AG09309 (cell line): ENCODE measurements around the gene CSNK1G3.
A peak's percentile ranks its signal among the peaks of the same experiment; 100 is the strongest.

Experiments used
- DNase-seq: peaks from one replicate; pipeline ENCODE4 v3.0.0-alpha.2; 2010; ENCODE audit warnings: low read depth
- H3K4me3 ChIP-seq: 2 replicates; pipeline ENCODE4 v1.5.1; 2011; ENCODE audit warnings: mild to moderate bottlenecking, low read depth, low read length, moderate library complexity; ENCODE audit not compliant: control insufficient read depth
- TF ChIP-seq, protein P1 (sequence below): IDR thresholded peaks from 2 replicates; pipeline ENCODE4 v1.5.1; 2011; ENCODE audit warnings: mild to moderate bottlenecking, low read depth, low read length, inconsistent platforms; ENCODE audit not compliant: insufficient read depth, control insufficient read depth; ENCODE audit errors: missing control alignments

Gene CSNK1G3

DNA sequence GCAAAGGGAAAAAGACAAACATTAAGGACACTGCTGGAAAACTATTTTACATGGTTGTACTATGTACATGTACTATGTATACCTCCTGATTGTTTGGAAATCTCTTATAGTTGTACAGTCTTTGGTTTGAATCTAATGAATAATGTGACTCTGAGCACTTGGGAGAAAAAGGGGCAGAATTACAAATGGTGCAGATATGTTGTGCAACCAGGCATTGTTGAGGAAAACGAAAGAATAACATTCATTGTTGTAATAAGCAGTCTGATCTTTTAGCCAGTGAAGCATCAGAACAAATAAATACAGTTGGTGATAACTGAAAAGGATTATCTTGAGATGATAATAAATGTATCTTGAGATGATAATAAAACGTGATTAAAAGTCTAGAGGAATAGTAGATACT, 87.2 kb downstream of the CSNK1G3 start:
- no peak for DNase-seq
- H3K4me3 ChIP-seq = no peak overlapping the region
- TF ChIP-seq, protein P1, sequence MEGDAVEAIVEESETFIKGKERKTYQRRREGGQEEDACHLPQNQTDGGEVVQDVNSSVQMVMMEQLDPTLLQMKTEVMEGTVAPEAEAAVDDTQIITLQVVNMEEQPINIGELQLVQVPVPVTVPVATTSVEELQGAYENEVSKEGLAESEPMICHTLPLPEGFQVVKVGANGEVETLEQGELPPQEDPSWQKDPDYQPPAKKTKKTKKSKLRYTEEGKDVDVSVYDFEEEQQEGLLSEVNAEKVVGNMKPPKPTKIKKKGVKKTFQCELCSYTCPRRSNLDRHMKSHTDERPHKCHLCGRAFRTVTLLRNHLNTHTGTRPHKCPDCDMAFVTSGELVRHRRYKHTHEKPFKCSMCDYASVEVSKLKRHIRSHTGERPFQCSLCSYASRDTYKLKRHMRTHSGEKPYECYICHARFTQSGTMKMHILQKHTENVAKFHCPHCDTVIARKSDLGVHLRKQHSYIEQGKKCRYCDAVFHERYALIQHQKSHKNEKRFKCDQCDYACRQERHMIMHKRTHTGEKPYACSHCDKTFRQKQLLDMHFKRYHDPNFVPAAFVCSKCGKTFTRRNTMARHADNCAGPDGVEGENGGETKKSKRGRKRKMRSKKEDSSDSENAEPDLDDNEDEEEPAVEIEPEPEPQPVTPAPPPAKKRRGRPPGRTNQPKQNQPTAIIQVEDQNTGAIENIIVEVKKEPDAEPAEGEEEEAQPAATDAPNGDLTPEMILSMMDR = no peak

DNA sequence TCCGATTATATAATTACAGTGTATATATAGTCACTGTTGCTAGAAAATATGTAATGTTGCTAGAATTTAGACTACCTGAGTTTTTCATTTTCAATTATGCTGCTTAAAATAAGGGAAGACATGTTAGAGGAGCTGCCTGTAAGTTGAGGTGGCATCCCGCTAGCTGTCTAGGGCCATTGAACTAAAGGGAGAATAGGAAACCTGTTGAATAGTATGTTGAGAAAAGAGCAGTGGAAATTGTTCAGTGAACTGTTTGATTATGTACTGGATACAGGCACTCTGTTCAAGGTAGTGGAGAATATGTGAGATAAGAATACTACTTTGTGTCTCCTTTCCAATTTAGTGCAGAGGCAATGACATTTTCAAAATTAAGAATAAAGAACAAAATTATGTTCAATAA, 89.6 kb downstream of the CSNK1G3 start:
- TF ChIP-seq, protein P1 = no peak
- no peak for DNase-seq

DNA sequence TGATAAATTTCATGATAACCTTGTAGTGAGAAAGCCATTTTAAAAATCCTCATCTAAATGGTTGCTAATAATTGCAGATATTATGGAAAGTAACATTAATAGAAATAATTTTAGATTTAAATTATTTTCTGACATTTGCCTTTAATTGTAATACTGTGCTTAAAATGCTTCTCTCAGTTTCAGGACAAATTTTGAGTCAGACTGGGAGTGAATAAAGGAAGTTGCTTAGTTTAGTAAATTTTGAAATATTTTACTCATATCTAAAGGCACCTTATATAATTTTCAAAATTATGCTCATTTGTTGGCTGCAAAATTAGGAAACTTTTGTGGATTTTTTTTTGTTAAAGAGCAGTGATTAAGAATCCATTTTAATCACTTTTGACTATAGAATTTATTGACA, 93.8 kb downstream of the CSNK1G3 start:
- no peak for DNase-seq
- TF ChIP-seq, protein P1 = no peak
- H3K4me3 ChIP-seq = no peak overlapping the region

More for the DNA sequence above, 89.6 kb downstream of the CSNK1G3 start:
- H3K4me3 ChIP-seq = no peak overlapping the region

DNA sequence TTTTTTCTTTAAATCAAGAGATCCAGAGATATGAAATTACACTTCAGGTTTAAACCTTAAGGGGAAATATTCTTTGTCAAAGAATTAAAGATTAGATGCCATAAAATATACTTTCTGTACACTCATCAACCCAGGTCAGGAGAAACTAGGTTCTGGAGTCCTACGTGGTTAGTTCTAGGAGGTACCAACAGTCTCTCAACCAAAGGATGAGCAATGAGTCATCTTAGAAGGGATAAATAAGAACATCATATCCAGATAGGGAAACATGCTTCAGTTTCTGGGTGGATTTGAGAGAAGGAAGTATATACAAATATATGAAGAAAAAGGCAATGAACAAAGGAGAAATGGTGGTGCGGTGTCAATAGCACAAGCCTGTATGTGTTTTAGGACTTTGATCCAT, 98.2 kb downstream of the CSNK1G3 start:
- H3K4me3 ChIP-seq = no peak overlapping the region
- DNase-seq = no peak
- TF ChIP-seq, protein P1 = no peak

DNA sequence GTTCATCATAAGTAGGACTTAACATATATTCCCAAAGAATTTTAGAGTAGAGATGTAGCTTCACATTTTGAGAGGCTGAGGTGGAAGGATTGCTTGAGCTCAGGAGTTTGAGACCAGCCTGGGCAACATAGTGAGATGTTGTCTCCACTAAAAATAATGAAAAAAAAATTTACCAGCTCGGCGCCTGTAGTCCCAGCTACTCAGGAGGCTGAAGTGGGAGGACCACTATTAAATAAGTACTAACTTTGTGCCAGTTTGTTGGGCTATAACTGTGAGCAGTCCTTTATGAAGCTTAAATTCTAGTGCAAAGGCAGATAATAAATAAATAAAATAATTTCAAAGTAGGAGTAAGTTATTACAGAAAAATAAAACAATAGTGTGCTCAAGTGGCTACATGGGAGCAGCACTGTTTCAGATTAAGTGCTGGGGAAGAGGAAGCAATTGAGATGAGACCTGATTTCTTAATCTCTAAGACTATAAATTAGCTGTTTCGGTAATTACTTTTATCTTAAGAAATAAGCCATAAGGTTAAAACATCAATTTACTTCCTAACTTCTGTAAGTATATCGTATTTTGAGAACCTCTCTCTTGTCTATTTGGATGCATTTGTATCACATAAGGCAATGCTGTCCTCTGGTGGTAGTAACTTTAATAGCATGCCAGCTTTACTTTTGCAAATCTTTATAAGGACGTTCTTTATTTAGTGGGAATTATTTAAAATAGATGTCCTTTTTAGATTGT, 98.9 kb downstream of the CSNK1G3 start:
- H3K4me3 ChIP-seq = no peak overlapping the region
- peak; percentile 45 for DNase-seq

DNA sequence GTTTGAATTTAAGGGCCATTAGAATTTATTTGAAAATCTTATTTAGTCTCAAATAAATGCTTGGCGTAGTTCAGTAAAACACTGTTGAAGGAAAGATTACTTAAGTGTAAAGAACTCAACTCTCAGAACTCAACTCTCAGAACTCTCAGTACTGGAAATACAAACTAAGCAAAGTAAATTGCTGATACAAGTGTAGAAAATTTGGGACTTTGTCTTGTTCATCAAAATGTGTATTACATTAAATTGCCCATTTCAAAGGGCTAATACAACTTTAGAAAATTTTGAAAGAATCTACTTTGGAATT, 99.4 kb downstream of the CSNK1G3 start:
- H3K4me3 ChIP-seq = no peak overlapping the region
- DNase-seq = no peak
- TF ChIP-seq, protein P1 = no peak

More for the DNA sequence above, 98.9 kb downstream of the CSNK1G3 start:
- TF ChIP-seq, protein P1 = peak; percentile 84
